ENCODE measurements around the gene CAPG.
A peak's percentile ranks its signal among the peaks of the same experiment; 100 is the strongest.

The CAPG gene, protein sequence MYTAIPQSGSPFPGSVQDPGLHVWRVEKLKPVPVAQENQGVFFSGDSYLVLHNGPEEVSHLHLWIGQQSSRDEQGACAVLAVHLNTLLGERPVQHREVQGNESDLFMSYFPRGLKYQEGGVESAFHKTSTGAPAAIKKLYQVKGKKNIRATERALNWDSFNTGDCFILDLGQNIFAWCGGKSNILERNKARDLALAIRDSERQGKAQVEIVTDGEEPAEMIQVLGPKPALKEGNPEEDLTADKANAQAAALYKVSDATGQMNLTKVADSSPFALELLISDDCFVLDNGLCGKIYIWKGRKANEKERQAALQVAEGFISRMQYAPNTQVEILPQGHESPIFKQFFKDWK

DNA sequence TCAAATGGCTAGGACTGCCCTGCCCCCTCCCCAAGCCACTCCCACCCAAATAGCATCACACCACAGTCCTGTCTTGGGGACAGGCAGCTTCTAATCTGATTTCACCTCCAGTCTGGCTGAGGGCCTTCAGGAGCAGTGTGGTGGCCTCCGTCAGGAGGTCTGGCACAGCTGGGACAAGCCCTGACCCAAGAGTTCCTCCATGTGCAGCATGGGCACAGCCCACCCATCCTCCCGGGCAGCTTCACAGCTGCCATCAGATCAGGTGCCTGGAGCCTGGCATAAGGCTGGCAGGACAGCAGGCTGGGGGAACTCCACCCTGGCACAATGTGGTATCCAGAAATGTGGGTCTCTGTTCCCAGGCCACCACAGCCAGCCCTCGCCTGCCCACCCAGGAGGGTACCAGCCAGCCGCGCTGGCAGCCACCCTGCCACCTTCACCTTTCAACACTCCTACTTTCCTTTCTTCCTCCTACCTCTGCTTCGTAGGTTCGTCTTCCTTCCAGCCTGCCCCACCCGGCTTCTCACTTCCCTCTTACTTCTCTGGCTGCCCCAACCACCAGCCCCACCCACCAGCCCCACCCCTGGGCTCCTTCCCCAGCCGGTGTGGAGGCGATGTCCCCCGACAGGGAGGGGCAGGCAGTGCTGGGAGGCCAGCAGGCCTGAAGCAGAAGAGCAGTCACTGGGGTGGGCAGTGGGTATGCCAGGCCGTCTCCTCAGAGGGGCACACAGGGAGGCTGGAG lies at the start of gene CAPG:
TSS of gene CAPG (minus strand) at position 522 of the 739 bp plus-strand sequence. CDS start 8,221 bp downstream, outside the sequence.
- no peaks in the 10 kb centered on the region for H3K36me3 ChIP-seq (ENCODE audit: control insufficient read depth, low read depth, low read length)
- peaks cover 4% of the 10 kb centered on the region for H3K27me3 ChIP-seq (ENCODE audit: control insufficient read depth, insufficient read depth, low read length)
- H3K27ac ChIP-seq (ENCODE audit: low read length): no peak within 1 kb of the TSS
- H3K9me3 ChIP-seq (ENCODE audit: control insufficient read depth, low read depth, low read length): no peaks in the 10 kb centered on the region
- H3K9ac ChIP-seq (ENCODE audit: low read length): no peak within 1 kb of the TSS
- H3K4me3 ChIP-seq (ENCODE audit: low read length): no peak within 1 kb of the TSS
- H3K4me1 ChIP-seq (ENCODE audit: control insufficient read depth, low read depth, low read length): peaks cover 29% of the 10 kb centered on the region

GRCh38 chr2:85459771-85460170 lies 49.6 kb upstream of the CAPG start:
- no peak overlapping the region for H3K9ac ChIP-seq (ENCODE audit: low read length)
- H3K27ac ChIP-seq (ENCODE audit: low read length): no peak overlapping the region
- H3K9me3 ChIP-seq (ENCODE audit: control insufficient read depth, low read depth, low read length): no peaks in the 10 kb centered on the region
- H3K4me3 ChIP-seq (ENCODE audit: low read length): no peak overlapping the region
- H3K36me3 ChIP-seq (ENCODE audit: control insufficient read depth, low read depth, low read length): no peaks in the 10 kb centered on the region
- peaks cover 30% of the 10 kb centered on the region for H3K4me1 ChIP-seq (ENCODE audit: control insufficient read depth, low read depth, low read length)
- H3K27me3 ChIP-seq (ENCODE audit: control insufficient read depth, insufficient read depth, low read length): no peaks in the 10 kb centered on the region

GRCh38 chr2:85458601-85459563 lies 48.7 kb upstream of the CAPG start:
- peak overlapping the region; percentile 18 for H3K4me3 ChIP-seq (ENCODE audit: low read length)
- H3K9ac ChIP-seq (ENCODE audit: low read length): no peak overlapping the region
- no peak overlapping the region for H3K27ac ChIP-seq (ENCODE audit: low read length)
- no peaks in the 10 kb centered on the region for H3K9me3 ChIP-seq (ENCODE audit: control insufficient read depth, low read depth, low read length)
- H3K36me3 ChIP-seq (ENCODE audit: control insufficient read depth, low read depth, low read length): no peaks in the 10 kb centered on the region
- H3K27me3 ChIP-seq (ENCODE audit: control insufficient read depth, insufficient read depth, low read length): no peaks in the 10 kb centered on the region
- H3K4me1 ChIP-seq (ENCODE audit: control insufficient read depth, low read depth, low read length): peaks cover 30% of the 10 kb centered on the region

DNA sequence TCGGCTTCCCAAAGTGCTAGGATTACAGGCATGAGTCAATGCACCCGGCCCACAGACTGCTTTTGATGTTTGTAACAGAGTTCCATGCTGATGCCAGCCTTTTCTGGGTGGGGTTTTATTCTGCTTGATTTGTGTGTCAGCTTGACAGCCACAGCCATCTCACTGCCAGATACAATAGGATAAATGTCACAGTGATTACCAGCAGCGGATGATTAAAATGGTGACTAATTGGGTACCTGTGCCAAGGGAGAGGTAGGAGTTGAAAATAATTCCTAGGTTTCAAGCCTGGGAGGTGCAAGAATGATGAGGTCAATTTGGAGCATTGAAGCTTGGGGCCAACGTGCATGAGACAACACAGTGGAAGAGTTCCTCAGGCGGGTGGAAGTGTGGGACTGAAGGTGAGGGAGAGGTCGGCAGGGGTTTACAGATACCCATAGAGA lies 47.7 kb upstream of the CAPG start:
- H3K4me1 ChIP-seq (ENCODE audit: control insufficient read depth, low read depth, low read length): peaks cover 30% of the 10 kb centered on the region
- no peak overlapping the region for H3K27ac ChIP-seq (ENCODE audit: low read length)
- H3K4me3 ChIP-seq (ENCODE audit: low read length): no peak overlapping the region
- H3K36me3 ChIP-seq (ENCODE audit: control insufficient read depth, low read depth, low read length): no peaks in the 10 kb centered on the region
- no peak overlapping the region for H3K9ac ChIP-seq (ENCODE audit: low read length)
- no peaks in the 10 kb centered on the region for H3K9me3 ChIP-seq (ENCODE audit: control insufficient read depth, low read depth, low read length)
- no peaks in the 10 kb centered on the region for H3K27me3 ChIP-seq (ENCODE audit: control insufficient read depth, insufficient read depth, low read length)

DNA sequence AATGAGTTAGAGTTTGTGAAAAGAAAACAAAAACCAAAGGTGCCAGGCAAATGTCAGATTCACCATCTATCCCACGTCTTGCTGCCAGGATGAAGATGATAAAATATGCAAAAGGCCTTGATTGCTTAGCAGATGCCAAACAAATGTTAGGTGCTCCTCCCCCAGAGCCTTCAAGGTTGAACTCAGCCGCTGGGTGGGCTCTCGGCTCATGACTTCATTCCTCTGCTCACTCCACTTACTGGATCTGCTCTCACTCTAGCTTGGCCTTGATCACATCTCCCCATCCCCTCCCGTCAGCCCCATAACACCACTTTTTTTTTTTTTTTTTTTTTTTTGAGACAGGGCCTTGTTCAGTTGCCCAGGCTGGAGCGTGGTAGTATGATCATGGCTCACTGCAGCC lies 46.9 kb upstream of the CAPG start:
- no peaks in the 10 kb centered on the region for H3K27me3 ChIP-seq (ENCODE audit: control insufficient read depth, insufficient read depth, low read length)
- no peak overlapping the region for H3K4me3 ChIP-seq (ENCODE audit: low read length)
- H3K4me1 ChIP-seq (ENCODE audit: control insufficient read depth, low read depth, low read length): peaks cover 30% of the 10 kb centered on the region
- no peak overlapping the region for H3K27ac ChIP-seq (ENCODE audit: low read length)
- H3K9ac ChIP-seq (ENCODE audit: low read length): no peak overlapping the region
- no peaks in the 10 kb centered on the region for H3K9me3 ChIP-seq (ENCODE audit: control insufficient read depth, low read depth, low read length)
- H3K36me3 ChIP-seq (ENCODE audit: control insufficient read depth, low read depth, low read length): no peaks in the 10 kb centered on the region

- H3K4me3 ChIP-seq (ENCODE audit: low read length): no peak overlapping the region
- no peak overlapping the region for H3K9ac ChIP-seq (ENCODE audit: low read length)
- H3K27me3 ChIP-seq (ENCODE audit: control insufficient read depth, insufficient read depth, low read length): no peaks in the 10 kb centered on the region
- no peaks in the 10 kb centered on the region for H3K36me3 ChIP-seq (ENCODE audit: control insufficient read depth, low read depth, low read length)
- peak overlapping the region; percentile 23 for H3K27ac ChIP-seq (ENCODE audit: low read length)
- peaks cover 30% of the 10 kb centered on the region for H3K4me1 ChIP-seq (ENCODE audit: control insufficient read depth, low read depth, low read length)
- no peaks in the 10 kb centered on the region for H3K9me3 ChIP-seq (ENCODE audit: control insufficient read depth, low read depth, low read length)
These were observed 45.5 kb upstream of the CAPG start for GRCh38 chr2:85455552-85456090.

DNA sequence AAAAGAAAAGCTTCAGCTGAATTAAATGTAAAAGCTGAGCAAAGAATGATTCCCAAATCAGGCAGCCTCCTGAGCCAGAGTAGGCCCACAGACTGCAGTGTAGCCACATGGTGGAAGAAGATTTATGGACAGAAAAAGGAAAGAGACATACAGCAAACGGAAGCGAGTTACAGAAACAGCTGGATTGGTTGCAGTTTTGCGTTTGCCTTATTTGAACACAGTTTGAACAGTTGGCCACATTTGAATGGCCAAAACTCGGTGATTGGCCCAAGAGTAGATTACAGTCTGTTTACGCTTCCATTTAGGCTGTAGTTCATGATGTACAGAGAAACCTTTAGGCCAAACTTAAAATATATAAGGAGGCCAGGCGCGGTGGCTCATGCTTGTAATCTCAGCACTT lies 43.4 kb upstream of the CAPG start:
- Histone ChIP-seq H3K9me3 (ENCODE audit: control insufficient read depth, low read depth, low read length) (no peaks in the 10 kb centered on the region), H3K4me1 (ENCODE audit: control insufficient read depth, low read depth, low read length) (peaks cover 18% of the 10 kb centered on the region), H3K27me3 (ENCODE audit: control insufficient read depth, insufficient read depth, low read length) (no peaks in the 10 kb centered on the region), H3K27ac (ENCODE audit: low read length) (no peak overlapping the region), H3K4me3 (ENCODE audit: low read length) (no peak overlapping the region), H3K9ac (ENCODE audit: low read length) (no peak overlapping the region), H3K36me3 (ENCODE audit: control insufficient read depth, low read depth, low read length) (no peaks in the 10 kb centered on the region)

GRCh38 chr2:85452237-85452636 lies 42.1 kb upstream of the CAPG start:
- H3K4me3 ChIP-seq (ENCODE audit: low read length): no peak overlapping the region
- H3K27me3 ChIP-seq (ENCODE audit: control insufficient read depth, insufficient read depth, low read length): no peaks in the 10 kb centered on the region
- H3K27ac ChIP-seq (ENCODE audit: low read length): no peak overlapping the region
- H3K4me1 ChIP-seq (ENCODE audit: control insufficient read depth, low read depth, low read length): peaks cover 10% of the 10 kb centered on the region
- no peaks in the 10 kb centered on the region for H3K9me3 ChIP-seq (ENCODE audit: control insufficient read depth, low read depth, low read length)
- H3K9ac ChIP-seq (ENCODE audit: low read length): no peak overlapping the region
- no peaks in the 10 kb centered on the region for H3K36me3 ChIP-seq (ENCODE audit: control insufficient read depth, low read depth, low read length)

GRCh38 chr2:85449214-85449588 lies 39.0 kb upstream of the CAPG start:
- Histone ChIP-seq H3K27me3 (ENCODE audit: control insufficient read depth, insufficient read depth, low read length) (no peaks in the 10 kb centered on the region), H3K27ac (ENCODE audit: low read length) (no peak overlapping the region), H3K4me3 (ENCODE audit: low read length) (no peak overlapping the region), H3K4me1 (ENCODE audit: control insufficient read depth, low read depth, low read length) (no peaks in the 10 kb centered on the region), H3K36me3 (ENCODE audit: control insufficient read depth, low read depth, low read length) (no peaks in the 10 kb centered on the region), H3K9ac (ENCODE audit: low read length) (no peak overlapping the region), H3K9me3 (ENCODE audit: control insufficient read depth, low read depth, low read length) (no peaks in the 10 kb centered on the region)

- H3K27ac ChIP-seq (ENCODE audit: low read length): no peak overlapping the region
- H3K36me3 ChIP-seq (ENCODE audit: control insufficient read depth, low read depth, low read length): no peaks in the 10 kb centered on the region
- no peaks in the 10 kb centered on the region for H3K27me3 ChIP-seq (ENCODE audit: control insufficient read depth, insufficient read depth, low read length)
- no peaks in the 10 kb centered on the region for H3K9me3 ChIP-seq (ENCODE audit: control insufficient read depth, low read depth, low read length)
- H3K4me3 ChIP-seq (ENCODE audit: low read length): no peak overlapping the region
- H3K4me1 ChIP-seq (ENCODE audit: control insufficient read depth, low read depth, low read length): no peaks in the 10 kb centered on the region
- H3K9ac ChIP-seq (ENCODE audit: low read length): no peak overlapping the region
These were observed 38.5 kb upstream of the CAPG start for GRCh38 chr2:85448461-85449213.
